Suppressor macrophage (primary cell): ENCODE data around the gene SPANXC.
"Not testable (repeated sequence)": the region's sequence is repeated elsewhere in the genome, so short reads cannot be mapped to it uniquely, and the experiment has no call there.

Experiments
- DNase-seq, 4 experiments: peaks; one replicate each; pipeline ENCODE4 v3.0.0-alpha.2; 2020 to 2022
- total RNA-seq, 17 experiments: gene quantifications; one replicate each; lab custom pipeline; 2026; ENCODE audit warnings: mixed read lengths in 6 of 17, inconsistent platforms in 3 of 17; lab: John Stamatoyannopoulos, UW

The SPANXC gene, protein sequence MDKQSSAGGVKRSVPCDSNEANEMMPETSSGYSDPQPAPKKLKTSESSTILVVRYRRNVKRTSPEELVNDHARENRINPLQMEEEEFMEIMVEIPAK
- total RNA-seq, result 0 reads per million in 17 experiments

DNA sequence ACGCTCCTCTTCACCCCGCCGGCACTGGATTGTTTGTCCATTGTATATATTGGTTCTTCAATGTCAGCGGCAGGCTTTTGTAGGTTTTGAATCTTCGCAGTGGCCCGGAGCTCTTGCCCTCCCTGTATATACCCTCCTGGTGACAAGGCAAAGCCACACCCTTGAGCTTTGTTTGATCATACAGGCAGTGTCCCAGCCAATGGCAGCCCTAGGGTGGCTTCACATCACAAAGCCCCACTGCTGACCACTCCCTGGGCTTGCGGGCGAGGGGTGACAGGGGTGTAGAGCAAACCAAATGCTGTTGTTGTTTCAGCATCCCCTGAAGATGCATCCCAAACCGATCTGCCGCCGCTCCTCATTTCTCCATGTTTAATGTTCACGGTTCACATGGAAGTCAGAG, at the start of gene SPANXC:
Gene SPANXC (minus strand): TSS at position 101 of the 400 bp plus-strand sequence. CDS start 60 bp downstream, at position 41.
- not testable (repeated sequence) for DNase-seq

- DNase-seq, result no peak
Measured at GRCh38 chrX:141279476-141279875, 37.2 kb upstream of the SPANXC start.

DNA sequence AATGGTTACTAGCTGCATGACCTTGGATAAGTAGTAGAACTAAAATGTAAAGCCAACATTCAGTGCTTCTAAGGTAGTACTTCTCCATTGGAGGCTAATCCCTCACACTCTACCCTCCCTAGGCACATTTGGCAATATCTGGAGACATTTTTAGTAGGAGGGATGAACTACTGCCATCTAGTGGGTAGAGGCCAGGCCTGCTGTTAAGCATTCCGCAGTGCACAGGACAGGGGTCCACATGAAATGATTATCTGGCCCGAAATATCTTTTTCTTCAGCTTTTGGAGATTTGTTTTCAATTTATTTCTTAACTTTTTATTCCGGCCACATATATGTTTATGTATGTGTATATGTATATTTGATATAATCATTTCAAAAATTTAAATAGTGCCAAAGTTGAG, 36.0 kb upstream of the SPANXC start:
- peak in 3 of 4 experiments; percentile 2 to 12 (median 10) for DNase-seq

DNA sequence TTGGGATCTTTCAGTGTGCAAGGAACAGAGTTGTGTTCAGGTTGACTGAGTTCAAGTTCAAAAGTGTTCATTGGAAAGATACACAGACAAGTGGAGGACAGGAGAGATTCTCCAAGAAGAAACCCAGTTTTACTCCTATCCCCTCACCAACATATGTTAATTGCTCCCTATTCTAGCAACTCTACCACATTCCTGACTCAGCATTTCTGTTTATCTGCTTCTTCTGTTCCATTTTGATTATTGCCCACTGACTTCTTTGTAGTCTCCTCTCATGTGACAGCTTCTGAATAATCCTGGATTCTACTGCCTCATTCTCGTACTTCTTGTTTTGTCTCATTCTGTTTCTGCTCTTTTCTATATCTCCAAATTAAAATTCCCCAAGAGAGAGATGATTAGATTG, 15.8 kb upstream of the SPANXC start:
- no peak for DNase-seq

GRCh38 chrX:141221611-141222010, 20.7 kb downstream of the SPANXC start:
- DNase-seq, result no peak

DNA sequence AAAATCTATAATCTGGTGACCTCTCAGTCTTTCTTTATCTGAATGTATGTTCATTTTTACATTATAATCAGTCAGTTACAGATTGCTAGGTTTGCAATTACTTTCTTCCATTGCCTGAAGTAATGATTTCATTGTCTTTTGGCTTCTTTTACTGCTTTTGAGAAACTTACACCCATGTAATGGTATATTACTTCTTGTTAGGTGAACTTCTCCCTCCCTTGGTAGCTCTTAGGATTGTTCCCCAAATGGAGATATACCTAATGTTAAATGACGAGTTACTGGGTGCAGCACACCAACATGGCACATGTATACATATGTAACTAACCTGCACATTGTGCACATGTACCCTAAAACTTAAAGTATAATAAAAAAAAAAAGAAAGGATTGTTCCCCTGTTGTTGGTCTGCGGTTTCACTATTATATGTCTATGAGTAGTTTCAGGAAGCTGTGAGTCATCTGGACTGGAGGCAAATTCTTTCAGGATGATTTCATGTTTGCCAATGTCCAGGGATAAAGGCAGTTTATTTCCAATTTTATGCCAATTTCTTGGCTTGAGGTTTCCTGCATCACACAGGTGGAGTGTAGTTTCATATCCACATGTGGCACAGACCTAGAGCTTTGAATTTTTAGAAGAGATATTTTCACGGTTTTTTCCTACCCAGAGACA, 21.8 kb downstream of the SPANXC start:
- DNase-seq, result no peak

GRCh38 chrX:141214196-141214595, 28.1 kb downstream of the SPANXC start:
- DNase-seq, result no peak

GRCh38 chrX:141201962-141202361, 40.4 kb downstream of the SPANXC start:
- no peak for DNase-seq
